Midbrain (tissue), 1 donor: ENCODE measurements around the gene UQCRC1.
A peak's percentile ranks its signal among the peaks of the same experiment; 100 is the strongest.

Source experiments
- DNase-seq: peaks from one replicate; lab custom pipeline; 2025; lab: John Stamatoyannopoulos, UW

The UQCRC1 gene

DNA sequence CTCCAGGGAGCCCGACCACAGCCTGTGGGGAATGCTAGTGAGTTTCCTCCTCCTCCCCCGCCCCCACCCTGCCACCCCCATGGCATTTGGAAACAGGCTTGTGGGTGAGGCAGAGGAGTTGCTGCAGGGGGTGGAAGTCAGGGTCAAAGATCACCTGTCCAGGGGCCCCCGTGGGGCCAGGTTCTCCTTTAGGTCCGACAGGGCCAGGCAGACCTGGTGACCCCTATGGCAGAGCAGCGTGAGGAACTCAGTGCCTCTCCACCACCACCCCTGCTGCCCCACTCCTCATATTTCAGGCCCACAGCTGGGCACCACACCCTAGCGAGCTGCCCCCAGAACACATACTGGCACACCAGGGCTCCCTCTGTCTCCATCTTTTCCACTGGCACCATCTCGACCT, 36.9 kb downstream of the UQCRC1 start:
- no peak for DNase-seq

DNA sequence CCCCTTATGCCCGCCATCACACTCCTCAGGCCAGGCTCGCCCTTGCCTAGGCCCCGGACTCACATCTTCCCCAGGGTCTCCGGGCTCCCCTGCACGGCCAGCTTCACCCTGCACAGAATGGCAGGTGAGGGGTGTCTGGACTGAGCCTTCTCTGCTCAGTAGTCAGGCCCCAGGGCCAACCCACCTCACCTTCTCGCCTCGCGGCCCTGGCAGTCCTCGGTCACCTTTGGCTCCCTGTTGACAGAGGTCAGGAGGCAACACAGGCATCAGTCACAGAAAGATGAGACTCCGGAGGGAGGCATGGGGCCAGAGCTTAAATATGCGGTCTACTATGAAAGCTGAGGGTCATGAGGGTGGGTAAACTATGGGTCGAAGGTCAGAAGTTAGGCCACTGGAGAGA, 37.5 kb downstream of the UQCRC1 start:
- DNase-seq, result no peak

DNA sequence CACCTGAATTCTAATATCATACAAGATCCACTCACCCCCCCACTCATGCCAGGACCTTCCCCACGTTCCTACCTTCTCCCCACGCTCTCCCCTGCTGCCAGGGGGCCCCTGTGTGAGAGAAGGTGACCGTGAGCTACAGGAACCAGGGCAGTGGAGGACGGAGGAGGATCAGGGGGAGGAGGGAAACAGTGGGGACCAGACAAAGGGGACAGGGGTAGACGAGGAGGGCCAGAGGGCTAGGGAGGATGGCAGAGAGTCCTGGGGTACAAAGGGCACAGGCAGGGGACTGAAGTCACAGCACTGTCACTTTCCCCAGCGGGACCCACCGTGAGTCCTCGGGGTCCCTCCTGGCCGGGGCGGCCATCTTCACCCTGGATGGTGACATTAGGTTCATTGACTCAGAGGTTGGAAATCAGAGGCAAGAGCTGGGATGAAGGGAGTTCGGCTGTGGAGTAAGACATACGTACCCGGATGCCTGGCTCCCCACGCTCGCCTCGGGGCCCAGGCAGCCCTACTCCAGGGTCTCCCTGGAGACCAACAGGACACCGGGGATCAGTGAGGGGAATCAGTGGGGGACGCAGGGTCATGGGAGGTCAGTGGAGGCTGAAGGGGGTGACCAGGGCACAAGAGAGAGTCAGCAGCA, 39.5 kb downstream of the UQCRC1 start:
- DNase-seq, result no peak

GRCh38 chr3:48569400-48569799, 40.0 kb downstream of the UQCRC1 start:
- no peak for DNase-seq

DNA sequence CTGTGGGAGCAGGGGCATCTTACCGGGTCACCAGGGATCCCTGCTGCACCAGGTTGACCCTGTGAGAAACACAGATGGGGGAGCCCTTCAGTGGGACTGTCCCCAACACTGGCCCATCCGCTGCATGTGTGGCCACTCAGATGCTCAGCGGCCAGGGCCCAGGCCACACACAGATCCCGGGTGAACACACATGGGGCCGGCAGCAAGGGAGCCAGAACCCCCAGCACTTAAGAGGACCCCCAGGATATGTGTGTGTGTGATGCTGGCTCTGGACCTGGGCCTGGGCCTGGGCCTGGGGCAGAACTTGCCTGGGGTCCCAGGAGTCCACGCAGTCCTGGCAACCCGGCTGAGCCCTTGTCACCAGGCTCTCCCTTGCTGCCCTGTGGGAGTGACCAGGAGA, 41.0 kb downstream of the UQCRC1 start:
- DNase-seq, result no peak

DNA sequence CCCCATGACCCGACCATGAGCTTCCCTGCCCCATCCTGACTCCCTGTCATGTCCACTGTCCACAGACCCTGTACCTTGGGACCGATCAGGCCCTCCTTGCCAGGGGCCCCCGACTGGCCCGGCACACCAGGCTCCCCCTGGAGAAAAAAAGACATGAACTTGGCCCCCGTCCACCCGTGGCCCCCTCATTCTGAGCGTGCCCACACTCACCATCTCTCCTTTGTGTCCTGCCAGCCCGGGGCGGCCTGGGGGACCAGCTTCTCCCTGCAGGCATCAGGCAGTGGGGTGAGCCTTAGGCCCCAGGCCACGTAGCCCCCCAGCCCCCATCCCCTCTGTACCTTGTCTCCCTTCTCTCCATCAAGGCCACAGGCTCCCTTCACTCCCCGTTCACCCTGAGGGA, 41.9 kb downstream of the UQCRC1 start:
- DNase-seq, result no peak

GRCh38 chr3:48567090-48567489, 42.4 kb downstream of the UQCRC1 start:
- DNase-seq, result no peak

GRCh38 chr3:48566401-48566760, 43.1 kb downstream of the UQCRC1 start:
- DNase-seq, result no peak

GRCh38 chr3:48565591-48566400, 43.6 kb downstream of the UQCRC1 start:
- DNase-seq, result no peak

GRCh38 chr3:48565186-48565585, 44.3 kb downstream of the UQCRC1 start:
- DNase-seq, result no peak

DNA sequence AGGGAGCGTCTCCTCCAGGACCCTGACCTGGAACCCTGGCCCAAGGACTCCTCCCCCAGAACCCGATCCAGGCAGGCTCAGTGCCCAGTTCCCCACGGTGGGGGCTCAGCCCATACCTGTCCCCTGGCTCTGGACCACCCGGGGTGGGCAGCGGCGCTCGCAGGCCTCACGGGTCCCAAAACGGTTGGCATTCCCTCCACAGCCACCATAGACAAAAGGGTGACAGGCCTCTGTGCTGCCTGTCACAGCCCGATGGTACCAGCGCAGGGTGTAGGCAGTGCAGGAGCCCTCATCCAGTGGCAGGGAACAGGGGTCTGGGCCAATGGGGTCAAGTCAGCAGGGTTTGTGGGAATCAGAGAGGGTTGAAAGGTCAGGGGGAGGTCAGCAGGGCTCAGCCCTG, 44.8 kb downstream of the UQCRC1 start:
- no peak for DNase-seq

DNA sequence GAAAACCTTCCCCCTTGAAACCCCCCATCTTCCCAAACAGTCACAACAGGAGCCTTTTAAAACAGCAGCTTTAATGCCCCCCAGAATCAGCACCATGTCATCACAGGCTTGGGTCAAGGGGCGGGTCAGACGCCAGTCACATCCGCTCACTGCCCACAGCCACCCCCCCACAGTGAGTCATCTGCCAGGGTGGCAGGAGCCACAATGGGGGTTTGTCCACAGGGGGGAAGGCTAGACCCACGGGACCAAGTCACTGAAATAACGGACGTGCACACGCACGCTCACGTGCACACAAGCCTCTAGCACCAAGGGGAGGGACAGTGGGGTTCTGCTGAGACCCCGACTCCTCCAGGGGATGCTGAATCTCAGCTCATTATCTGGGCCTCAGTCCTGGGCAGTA, 45.4 kb downstream of the UQCRC1 start:
- DNase-seq, result peak; percentile 44

GRCh38 chr3:48563382-48563918, 46.0 kb downstream of the UQCRC1 start, which contains the start of gene UCN2:
UCN2 (minus strand) TSS chr3:48563781; CDS start chr3:48563124, 657 bp downstream.
- no peak for DNase-seq

DNA sequence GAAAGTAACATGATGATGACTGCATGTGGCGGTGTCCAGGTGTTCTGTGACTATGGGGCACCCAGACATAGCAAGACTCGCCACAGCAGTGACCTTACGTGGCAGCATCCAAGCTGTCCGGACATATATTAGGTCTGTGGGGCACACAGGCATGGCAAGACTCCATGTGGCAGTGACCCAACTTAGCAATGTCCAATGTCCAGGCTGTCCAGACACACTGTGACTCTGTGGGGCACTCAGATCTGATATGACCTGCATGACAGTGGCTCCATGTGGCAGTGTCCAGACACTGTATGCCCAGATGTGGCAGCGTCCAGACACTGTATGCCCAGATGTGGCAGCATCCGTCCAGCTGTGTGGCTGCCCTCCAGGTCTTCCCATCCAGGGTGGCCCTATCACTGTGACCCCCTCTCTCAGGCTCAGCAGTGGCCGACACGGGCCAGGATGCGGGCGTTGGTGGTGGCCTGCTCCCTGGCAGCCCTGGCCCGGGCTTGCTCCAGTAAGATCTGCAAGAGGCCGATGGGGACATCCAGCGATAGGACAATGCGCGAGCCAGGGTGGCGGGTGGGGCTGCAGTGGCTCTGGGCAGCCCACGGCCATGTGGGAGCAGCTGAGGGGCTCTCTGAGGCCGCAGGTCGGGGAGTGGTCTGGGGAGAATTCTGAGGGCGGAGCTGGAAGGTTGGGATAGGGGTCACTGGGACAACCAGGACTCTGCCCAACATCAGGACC, 46.9 kb downstream of the UQCRC1 start:
- DNase-seq, result no peak

GRCh38 chr3:48561045-48561736, 48.3 kb downstream of the UQCRC1 start:
- DNase-seq, result peak; percentile 13

DNA sequence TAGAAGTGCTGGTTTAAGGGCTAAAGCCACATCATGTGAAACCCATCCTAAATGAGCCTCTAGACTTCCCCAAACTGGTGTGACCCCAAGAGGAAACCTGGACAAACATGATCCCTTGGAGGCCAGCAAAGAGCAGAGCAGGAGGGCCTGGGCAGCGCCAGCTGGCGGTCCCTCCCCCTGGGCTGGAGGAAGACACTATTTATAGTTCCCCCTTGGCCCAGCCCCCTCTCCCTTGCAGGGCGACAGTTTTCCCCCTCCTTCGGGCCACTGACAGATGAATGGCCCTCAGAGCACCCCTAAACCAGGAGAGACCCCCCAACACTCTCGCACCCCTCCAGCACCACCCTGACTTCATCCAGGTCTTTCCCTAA, 48.8 kb downstream of the UQCRC1 start:
- no peak for DNase-seq

- no peak for DNase-seq
These were observed 50.8 kb downstream of the UQCRC1 start for GRCh38 chr3:48558493-48559134.

DNA sequence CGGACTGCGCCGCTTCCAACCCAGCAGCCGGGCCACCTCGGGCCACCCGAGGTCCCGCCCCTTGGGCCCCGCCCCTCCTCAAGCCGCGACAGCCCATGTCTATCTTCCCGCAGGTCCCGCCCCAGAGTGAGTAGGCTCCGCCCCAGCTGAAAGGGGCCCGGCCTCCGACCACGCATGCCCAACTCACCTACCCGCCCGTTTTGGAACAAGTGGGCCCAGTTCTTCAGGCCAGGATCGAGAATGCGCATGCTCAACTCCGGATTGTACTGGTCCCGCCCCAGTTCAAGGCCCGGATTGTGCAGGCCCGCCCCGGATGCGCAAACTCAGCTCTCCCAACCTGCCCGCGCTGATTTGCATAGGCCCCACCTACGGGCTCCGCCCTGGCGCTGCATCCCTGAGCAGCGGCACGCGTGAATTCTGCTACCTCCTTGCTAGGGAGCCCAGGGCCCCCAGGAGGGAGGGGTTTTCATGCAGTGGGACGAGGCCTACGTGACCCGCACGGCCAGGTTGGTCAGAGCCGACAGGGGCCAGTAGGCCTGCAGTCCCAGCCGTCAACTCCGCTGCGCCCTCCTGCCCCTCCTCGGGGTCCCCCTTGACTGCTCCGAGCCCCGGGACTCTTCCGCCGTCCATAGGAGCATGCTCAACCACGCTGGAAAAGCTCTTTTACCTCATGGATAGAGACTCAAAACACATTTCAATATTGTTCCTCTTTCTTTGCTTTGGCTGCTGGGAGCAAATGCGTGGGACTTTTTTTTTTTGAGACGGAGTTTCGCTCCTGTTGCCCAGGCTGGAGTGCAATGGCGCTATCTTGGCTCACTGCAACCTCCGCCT, 52.4 kb downstream of the UQCRC1 start, which contains the start of gene PFKFB4:
Gene PFKFB4, minus strand, starts transcription at position 8 of the 831 bp plus-strand sequence. CDS start 26 bp downstream, outside the sequence.
- DNase-seq, result peak; percentile 99

DNA sequence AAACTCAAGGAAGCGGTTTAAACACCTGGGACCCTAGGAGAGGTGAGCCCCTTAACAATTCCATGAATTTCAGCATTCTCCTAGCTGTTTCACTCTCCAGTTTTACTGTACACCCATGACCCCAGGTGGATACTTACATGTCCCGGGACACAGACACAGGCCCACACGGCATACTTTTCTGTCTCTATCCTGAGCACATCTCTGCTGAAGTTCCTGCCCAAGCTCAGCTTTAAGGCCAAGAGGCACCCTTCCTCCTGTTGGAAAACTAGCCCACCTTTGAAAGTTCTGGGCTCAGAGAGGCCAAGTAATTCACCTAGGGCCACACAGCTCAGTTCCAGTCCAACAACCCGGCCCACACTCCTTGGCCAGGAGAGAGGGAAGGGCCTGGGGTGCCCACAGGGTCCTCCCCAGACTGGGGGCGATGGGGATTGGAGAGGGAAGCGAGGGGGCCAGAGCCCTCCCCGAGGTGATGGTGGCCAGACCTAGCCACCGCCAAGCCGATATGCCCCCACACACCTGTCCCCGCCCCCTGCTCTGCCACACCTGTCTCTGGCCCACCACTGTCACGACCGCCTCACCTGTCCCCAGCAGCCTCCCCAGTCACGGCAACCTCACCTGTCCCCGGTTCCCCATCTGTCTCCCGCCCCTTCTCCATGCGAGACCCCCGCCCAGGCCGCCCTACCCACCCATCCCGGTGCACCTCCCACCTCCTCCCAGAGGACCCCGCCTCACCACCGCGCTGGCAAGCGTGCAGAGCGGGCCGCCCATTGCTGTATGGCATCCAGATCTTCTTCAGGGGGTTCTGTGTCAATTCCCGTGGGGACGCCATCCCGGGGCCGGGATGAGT, 53.3 kb downstream of the UQCRC1 start:
- no peak for DNase-seq
